ENCODE data around the gene FYN. TPM values are rescaled to one million over a fixed set of nuclear protein-coding genes. Genes with fewer than 3 reads are reported as not detected.

The FYN gene
- total and polyA plus RNA-seq, 2 of the 8 experiments (the other 6 are each of a cell fraction or from before 2014, with no cell fraction given), result 46.8 to 97.2 TPM

DNA sequence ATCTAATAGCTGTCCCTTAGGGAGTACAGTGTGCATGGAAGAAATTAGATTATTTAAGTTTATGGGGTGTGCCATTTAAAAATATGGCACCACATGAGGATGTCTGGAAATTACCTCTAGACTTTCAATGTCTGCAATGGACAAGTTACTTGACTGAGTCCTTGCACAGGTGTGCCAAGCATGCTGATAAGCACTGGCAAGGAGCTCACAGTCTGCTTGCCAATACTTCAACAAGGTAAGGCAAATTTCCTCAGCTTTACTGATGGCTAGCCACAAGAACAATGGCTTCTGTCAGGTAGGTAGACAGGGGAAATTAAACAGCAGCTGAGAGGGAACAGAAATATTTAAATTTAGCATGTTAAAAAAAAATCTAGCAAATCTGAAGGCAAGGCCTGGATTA is 176.4 kb downstream of the FYN start:
- FAIRE-seq, result no peak
- TF ChIP-seq CTBP2 (IDR thresholded peaks at IDR 0.05; ENCODE audit: borderline replicate concordance, insufficient read depth, insufficient read length, low read length), result no peak
- no peak for TF ChIP-seq NANOG (IDR thresholded peaks at IDR 0.05; ENCODE audit: insufficient read depth, low read depth, low read length, poor library complexity, severe bottlenecking)
- no peak for TF ChIP-seq ASH2L (IDR thresholded peaks at IDR 0.05; ENCODE audit: low read length)
- TF ChIP-seq POU5F1 (IDR thresholded peaks at IDR 0.05; ENCODE audit: low read depth, low read length), result no peak
- no peak for TF ChIP-seq CREB1 (IDR thresholded peaks at IDR 0.05)
- TF ChIP-seq NRF1 (IDR thresholded peaks at IDR 0.05; ENCODE audit: low read depth, low read length), result no peak
- no peak for TF ChIP-seq ZNF274 (IDR thresholded peaks at IDR 0.05; ENCODE audit: borderline replicate concordance, extremely low read depth, low read length)
- TF ChIP-seq, protein P1, sequence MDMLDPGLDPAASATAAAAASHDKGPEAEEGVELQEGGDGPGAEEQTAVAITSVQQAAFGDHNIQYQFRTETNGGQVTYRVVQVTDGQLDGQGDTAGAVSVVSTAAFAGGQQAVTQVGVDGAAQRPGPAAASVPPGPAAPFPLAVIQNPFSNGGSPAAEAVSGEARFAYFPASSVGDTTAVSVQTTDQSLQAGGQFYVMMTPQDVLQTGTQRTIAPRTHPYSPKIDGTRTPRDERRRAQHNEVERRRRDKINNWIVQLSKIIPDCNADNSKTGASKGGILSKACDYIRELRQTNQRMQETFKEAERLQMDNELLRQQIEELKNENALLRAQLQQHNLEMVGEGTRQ (IDR thresholded peaks at IDR 0.05; ENCODE audit: low read length), result no peak
- no peak for TF ChIP-seq CBX8 (IDR thresholded peaks at IDR 0.05; ENCODE audit: borderline replicate concordance, low read depth, low read length)
- TF ChIP-seq RBBP5 (IDR thresholded peaks at IDR 0.05; ENCODE audit: borderline replicate concordance, low read depth, low read length), result no peak
- no peak for TF ChIP-seq HDAC6 (IDR thresholded peaks at IDR 0.05; ENCODE audit: low read depth, low read length)
- TF ChIP-seq RAD21 (IDR thresholded peaks at IDR 0.05 in 1 of 2, conservative IDR thresholded peaks at IDR 0.05 in 1 of 2; ENCODE audit: low read depth in 2 of 2, low read length in 2 of 2), result no peak
- TF ChIP-seq EP300 (IDR thresholded peaks at IDR 0.05; ENCODE audit: borderline replicate concordance in 1 of 2, low read depth in 2 of 2, low read length in 2 of 2), result no peak

More for the DNA sequence above, 176.4 kb downstream of the FYN start:
- Histone ChIP-seq H3K23me2 (ENCODE audit: low read depth, low read length) (no peaks in the 10 kb centered on the region), H3K79me2 (ENCODE audit: control insufficient read depth in 1 of 2, insufficient read depth in 2 of 2, low read length in 2 of 2) (no peaks in the 10 kb centered on the region), H4K8ac (ENCODE audit: extremely low read depth, insufficient read depth, low read length) (no peak overlapping the region), H2BK5ac (ENCODE audit: low read depth, low read length) (no peak overlapping the region), H2BK15ac (ENCODE audit: low read length) (no peak overlapping the region), H3K79me1 (ENCODE audit: low read depth, low read length) (no peaks in the 10 kb centered on the region; the same call in 1 of the 2 replicates), H3K56ac (replicated peaks; ENCODE audit: insufficient read length, low read depth, low read length) (no peak overlapping the region), H3K9ac (replicated peaks in 1 of 4; ENCODE audit: extremely low read depth in 1 of 4, low read depth in 3 of 4, low read length in 3 of 4) (no peak overlapping the region; a peak in 2 of 7 replicates), H3K27me3 (replicated peaks in 1 of 4; ENCODE audit: control insufficient read depth in 3 of 4, extremely low read depth in 1 of 4, insufficient read depth in 3 of 4, low read length in 3 of 4) (no peaks in the 10 kb centered on the region), H3K36me3 (ENCODE audit: control insufficient read depth in 2 of 4, insufficient read depth in 4 of 4, low read length in 3 of 4) (peaks cover 11 to 24% (median 19%) of the 10 kb centered on the region in 4 experiments; a peak in 6 of 8 replicates), H2AK5ac (ENCODE audit: low read depth, low read length) (no peak overlapping the region), H2BK20ac (ENCODE audit: low read length) (no peak overlapping the region), H3K4me3 (ENCODE audit: extremely low read depth in 1 of 4, insufficient read depth in 2 of 4, low read depth in 3 of 4, low read length in 4 of 4) (no peak overlapping the region), H4K5ac (ENCODE audit: insufficient read length, low read depth, low read length) (no peak overlapping the region), H3K4me2 (ENCODE audit: insufficient read depth in 1 of 2, low read depth in 2 of 2, low read length in 2 of 2) (no peak overlapping the region), H3K9me3 (ENCODE audit: insufficient read depth in 2 of 2, low read depth in 1 of 2, low read length in 1 of 2) (no peaks in the 10 kb centered on the region), H2BK120ac (replicated peaks; ENCODE audit: low read depth, low read length) (no peak overlapping the region), H3K4ac (replicated peaks; ENCODE audit: insufficient read length, low read depth, low read length) (no peak overlapping the region), H3K4me1 (replicated peaks in 1 of 4; ENCODE audit: control insufficient read depth in 3 of 4, insufficient read depth in 4 of 4, low read length in 3 of 4) (no peaks in the 10 kb centered on the region), H4K91ac (replicated peaks; ENCODE audit: insufficient read length, low read length) (no peak overlapping the region), H4K20me1 (replicated peaks in 1 of 2; ENCODE audit: control insufficient read depth in 1 of 2, insufficient read depth in 2 of 2, low read length in 2 of 2) (no peaks in the 10 kb centered on the region), H3K14ac (ENCODE audit: insufficient read length) (no peak overlapping the region), H2BK12ac (ENCODE audit: low read depth, low read length) (no peak overlapping the region), H3K27ac (ENCODE audit: low read depth, low read length) (no peak overlapping the region), H3K18ac (ENCODE audit: extremely low read depth, low read length) (no peak overlapping the region), H2AFZ (ENCODE audit: low read length) (no peak overlapping the region), H3K23ac (ENCODE audit: insufficient read length) (no peak overlapping the region)
- ChIA-PET POLR2A (ENCODE audit: partially characterized antibody) (interaction anchor here (1.3 kb wide), 1 partner anchor 213 kb away, joined by 3 read pairs; no protein-coding TSS in a partner anchor), CTCF (ENCODE audit: partially characterized antibody) (interaction anchor here (0.8 to 1.5 kb wide), 6 partner anchors 12 to 344 kb away, joined by 3 to 6 read pairs (median 4); no protein-coding TSS in a partner anchor)
- no peak for DNase-seq (ENCODE audit: low read depth in 1 of 2, low spot score in 2 of 2)
